ENCODE measurements around the gene TXNDC16. TPM values are rescaled to one million over a fixed set of nuclear protein-coding genes. Genes with fewer than 3 reads are reported as not detected.

Gene TXNDC16
- total RNA-seq, 1 donor from 2014 or later = 22.6 TPM

GRCh38 chr14:52397844-52398243 lies 154.5 kb downstream of the TXNDC16 start:
- H3K27me3 Mint-ChIP-seq (ENCODE audit: insufficient read depth, low read depth) = peaks cover 2% of the 10 kb centered on the region

GRCh38 chr14:52395728-52396127 lies 156.6 kb downstream of the TXNDC16 start:
- Histone ChIP-seq H3K27me3 (no peaks in the 10 kb centered on the region), H3K27ac (no peak overlapping the region), H4K20me1 (ENCODE audit: low read depth) (no peaks in the 10 kb centered on the region), H3K4me3 (no peak overlapping the region), H3K4me1 (no peaks in the 10 kb centered on the region), H3K9me3 (ENCODE audit: low read depth) (no peaks in the 10 kb centered on the region), H3K4me2 (no peak overlapping the region), H3K9ac (no peak overlapping the region), H3K36me3 (no peaks in the 10 kb centered on the region), H3K79me2 (ENCODE audit: low read depth) (no peaks in the 10 kb centered on the region), H3F3A (ENCODE audit: low read depth) (no peaks in the 10 kb centered on the region), H2AFZ (replicated peaks) (no peak overlapping the region)
- Mint-ChIP-seq H3K9me3 (no peaks in the 10 kb centered on the region), H3K4me1 (no peaks in the 10 kb centered on the region), H3K4me3 (no peak overlapping the region), H3K36me3 (no peaks in the 10 kb centered on the region), H3K27ac (no peak overlapping the region), H3K27me3 (ENCODE audit: insufficient read depth, low read depth) (peaks cover 2% of the 10 kb centered on the region)
- DNase-seq (ENCODE audit: low spot score) = no peak
- TF ChIP-seq EZH2phosphoT487 (IDR thresholded peaks at IDR 0.05) = no peak
- no peak for TF ChIP-seq CTCF (IDR thresholded peaks at IDR 0.05)
- TF ChIP-seq EZH2 (IDR thresholded peaks at IDR 0.05) = no peak

More at GRCh38 chr14:52397844-52398243, 154.5 kb downstream of the TXNDC16 start:
- Mint-ChIP-seq H3K4me3 (no peak overlapping the region), H3K9me3 (no peaks in the 10 kb centered on the region), H3K27ac (no peak overlapping the region), H3K36me3 (no peaks in the 10 kb centered on the region), H3K4me1 (no peaks in the 10 kb centered on the region)
- H3K36me3 ChIP-seq = no peaks in the 10 kb centered on the region
- no peak for DNase-seq (ENCODE audit: low spot score)
- no peak overlapping the region for H2AFZ ChIP-seq (replicated peaks)
- H4K20me1 ChIP-seq (ENCODE audit: low read depth) = no peaks in the 10 kb centered on the region
- H3K27ac ChIP-seq = no peak overlapping the region
- no peaks in the 10 kb centered on the region for H3K79me2 ChIP-seq (ENCODE audit: low read depth)
- no peaks in the 10 kb centered on the region for H3K27me3 ChIP-seq
- no peaks in the 10 kb centered on the region for H3K9me3 ChIP-seq (ENCODE audit: low read depth)
- no peak for TF ChIP-seq CTCF (IDR thresholded peaks at IDR 0.05)
- TF ChIP-seq EZH2 (IDR thresholded peaks at IDR 0.05) = no peak
- no peak for TF ChIP-seq EZH2phosphoT487 (IDR thresholded peaks at IDR 0.05)
- no peak overlapping the region for H3K9ac ChIP-seq
- H3K4me3 ChIP-seq = no peak overlapping the region
- no peaks in the 10 kb centered on the region for H3K4me1 ChIP-seq
- no peak overlapping the region for H3K4me2 ChIP-seq
- H3F3A ChIP-seq (ENCODE audit: low read depth) = no peaks in the 10 kb centered on the region

- Histone ChIP-seq H3F3A (ENCODE audit: low read depth) (no peaks in the 10 kb centered on the region), H3K4me1 (no peaks in the 10 kb centered on the region), H4K20me1 (ENCODE audit: low read depth) (no peaks in the 10 kb centered on the region), H2AFZ (replicated peaks) (no peak overlapping the region), H3K4me2 (no peak overlapping the region), H3K27me3 (no peaks in the 10 kb centered on the region), H3K9me3 (ENCODE audit: low read depth) (no peaks in the 10 kb centered on the region), H3K27ac (no peak overlapping the region), H3K36me3 (no peaks in the 10 kb centered on the region), H3K79me2 (ENCODE audit: low read depth) (no peaks in the 10 kb centered on the region), H3K4me3 (no peak overlapping the region), H3K9ac (no peak overlapping the region)
- Mint-ChIP-seq H3K9me3 (no peaks in the 10 kb centered on the region), H3K4me1 (no peaks in the 10 kb centered on the region), H3K27me3 (ENCODE audit: insufficient read depth, low read depth) (no peaks in the 10 kb centered on the region), H3K27ac (no peak overlapping the region), H3K4me3 (no peak overlapping the region), H3K36me3 (no peaks in the 10 kb centered on the region)
- no peak for DNase-seq (ENCODE audit: low spot score)
- TF ChIP-seq CTCF (IDR thresholded peaks at IDR 0.05) (no peak), EZH2 (IDR thresholded peaks at IDR 0.05) (no peak), EZH2phosphoT487 (IDR thresholded peaks at IDR 0.05) (no peak)
Measured at GRCh38 chr14:52391881-52392615, 160.3 kb downstream of the TXNDC16 start.

Other genes starting within 250 kb of the TXNDC16 start
- not detected in 2 replicates for gene PTGER2, start 238.2 kb downstream of the TXNDC16 start, total RNA-seq (ENCODE audit: low replicate concordance)
- 7.1 and 9.3 TPM in 2 replicates for gene GPR137C, start 331 bp upstream of the TXNDC16 start, total RNA-seq (ENCODE audit: low replicate concordance)
- 41.1 and 54.1 TPM in 2 replicates for gene ERO1A, start 143.1 kb upstream of the TXNDC16 start, total RNA-seq (ENCODE audit: low replicate concordance)
- gene PSMC6, start 154.7 kb upstream of the TXNDC16 start, total RNA-seq (ENCODE audit: low replicate concordance) = 132 and 265 TPM in 2 replicates
- 33.6 and 55.7 TPM in 2 replicates for gene STYX, start 177.7 kb upstream of the TXNDC16 start, total RNA-seq (ENCODE audit: low replicate concordance)
- 33.0 and 41.8 TPM in 2 replicates for gene GNPNAT1, start 239.1 kb upstream of the TXNDC16 start, total RNA-seq (ENCODE audit: low replicate concordance)

All from neural progenitor cell (in vitro differentiated cells).